H1 (cell line): ENCODE data around the gene TANC1.

Experiments
- CREB1 ChIP-seq: IDR thresholded peaks from 2 replicates; pipeline ENCODE4 v1.6.1; 2012; ENCODE audit warnings: inconsistent platforms
- EZH2 ChIP-seq: fragments of 200-600 bp; sonication (generic); IDR thresholded peaks from 2 replicates; pipeline ENCODE4 v1.7.1; 2012; ENCODE audit warnings: low read depth, mild to moderate bottlenecking, moderate library complexity, low read length, inconsistent platforms; ENCODE audit not compliant: severe bottlenecking
- GTF2F1 ChIP-seq: IDR thresholded peaks from 2 replicates; pipeline ENCODE4 v1.6.1; 2012; ENCODE audit warnings: low read depth, low read length, improper control_type of control experiment, borderline replicate concordance
- POLR2A ChIP-seq, 2 experiments: IDR thresholded peaks; 1 replicate in 1 of 2; 2 replicates in 1 of 2; pipeline ENCODE4 v1.6.1; 2011; ENCODE audit warnings: low read depth in 2 of 2, low read length in 2 of 2, mild to moderate bottlenecking in 2 of 2; ENCODE audit errors: control extremely low read depth in 1 of 2
- POLR2AphosphoS5 ChIP-seq: IDR thresholded peaks from 2 replicates; pipeline ENCODE4 v1.6.1; 2011; ENCODE audit warnings: low read depth, low read length
- TCF12 ChIP-seq: IDR thresholded peaks from 2 replicates; pipeline ENCODE4 v1.6.1; 2011; ENCODE audit warnings: low read depth, mild to moderate bottlenecking, low read length
- YY1 ChIP-seq: IDR thresholded peaks from 2 replicates; pipeline ENCODE4 v1.6.1; 2011; ENCODE audit warnings: low read depth, mild to moderate bottlenecking, low read length
- TF ChIP-seq, protein P1 (sequence below), 3 experiments: IDR thresholded peaks; 1 replicate in 2 of 3; 2 replicates in 1 of 3; pipeline versions ENCODE4 v1.5.1 to v1.6.1; 2011; ENCODE audit warnings: low read length in 3 of 3, mild to moderate bottlenecking in 3 of 3, inconsistent platforms in 2 of 3, low read depth in 1 of 3, moderate library complexity in 1 of 3; ENCODE audit not compliant: insufficient read depth in 1 of 3; ENCODE audit errors: control extremely low read depth in 1 of 3
- TF ChIP-seq, protein P2 (sequence below): IDR thresholded peaks from 2 replicates; pipeline ENCODE4 v1.6.1; 2011; ENCODE audit warnings: low read length, improper control_type of control experiment

DNA sequence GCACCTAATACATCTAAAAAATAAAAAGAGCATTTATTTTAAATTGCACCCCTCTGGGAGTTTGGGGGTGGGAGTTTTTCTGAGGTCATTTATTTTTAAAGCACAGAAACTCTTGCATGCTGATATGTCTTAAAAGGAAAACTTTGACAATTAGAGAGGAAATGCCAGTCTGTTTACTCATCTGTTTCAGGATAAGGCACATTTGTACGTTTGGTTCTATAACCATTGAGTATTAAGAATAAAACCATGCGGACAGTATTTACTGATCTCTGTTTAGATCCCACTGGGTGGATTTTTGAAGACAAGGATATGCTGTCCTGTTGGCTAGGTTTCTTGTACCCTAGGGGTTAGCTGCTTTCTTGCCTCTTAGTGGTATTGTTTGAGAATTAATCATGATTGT is 122.9 kb downstream of the TANC1 start:
- TF ChIP-seq, protein P1, sequence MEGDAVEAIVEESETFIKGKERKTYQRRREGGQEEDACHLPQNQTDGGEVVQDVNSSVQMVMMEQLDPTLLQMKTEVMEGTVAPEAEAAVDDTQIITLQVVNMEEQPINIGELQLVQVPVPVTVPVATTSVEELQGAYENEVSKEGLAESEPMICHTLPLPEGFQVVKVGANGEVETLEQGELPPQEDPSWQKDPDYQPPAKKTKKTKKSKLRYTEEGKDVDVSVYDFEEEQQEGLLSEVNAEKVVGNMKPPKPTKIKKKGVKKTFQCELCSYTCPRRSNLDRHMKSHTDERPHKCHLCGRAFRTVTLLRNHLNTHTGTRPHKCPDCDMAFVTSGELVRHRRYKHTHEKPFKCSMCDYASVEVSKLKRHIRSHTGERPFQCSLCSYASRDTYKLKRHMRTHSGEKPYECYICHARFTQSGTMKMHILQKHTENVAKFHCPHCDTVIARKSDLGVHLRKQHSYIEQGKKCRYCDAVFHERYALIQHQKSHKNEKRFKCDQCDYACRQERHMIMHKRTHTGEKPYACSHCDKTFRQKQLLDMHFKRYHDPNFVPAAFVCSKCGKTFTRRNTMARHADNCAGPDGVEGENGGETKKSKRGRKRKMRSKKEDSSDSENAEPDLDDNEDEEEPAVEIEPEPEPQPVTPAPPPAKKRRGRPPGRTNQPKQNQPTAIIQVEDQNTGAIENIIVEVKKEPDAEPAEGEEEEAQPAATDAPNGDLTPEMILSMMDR (IDR thresholded peaks at IDR 0.05; ENCODE audit: control extremely low read depth in 1 of 3, insufficient read depth in 1 of 3, low read depth in 1 of 3, low read length in 3 of 3): no peak
- TF ChIP-seq YY1: no peak
- TF ChIP-seq, protein P2, sequence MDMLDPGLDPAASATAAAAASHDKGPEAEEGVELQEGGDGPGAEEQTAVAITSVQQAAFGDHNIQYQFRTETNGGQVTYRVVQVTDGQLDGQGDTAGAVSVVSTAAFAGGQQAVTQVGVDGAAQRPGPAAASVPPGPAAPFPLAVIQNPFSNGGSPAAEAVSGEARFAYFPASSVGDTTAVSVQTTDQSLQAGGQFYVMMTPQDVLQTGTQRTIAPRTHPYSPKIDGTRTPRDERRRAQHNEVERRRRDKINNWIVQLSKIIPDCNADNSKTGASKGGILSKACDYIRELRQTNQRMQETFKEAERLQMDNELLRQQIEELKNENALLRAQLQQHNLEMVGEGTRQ: no peak
- TF ChIP-seq EZH2: no peak
- TF ChIP-seq POLR2A (IDR thresholded peaks at IDR 0.05; ENCODE audit: control extremely low read depth in 1 of 2, low read depth in 2 of 2, low read length in 2 of 2): no peak
- TF ChIP-seq GTF2F1: no peak
- no peak for TF ChIP-seq CREB1
- no peak for TF ChIP-seq POLR2AphosphoS5
- TF ChIP-seq TCF12: no peak
